ENCODE data around the gene MTARC1.

MTARC1 gene

GRCh38 chr1:220806408-220806807 is 19.7 kb downstream of the MTARC1 start:
- no peak for DNase-seq (ENCODE audit: low read depth, low spot score)

GRCh38 chr1:220807726-220808125 is 21.0 kb downstream of the MTARC1 start:
- no peak for DNase-seq (ENCODE audit: low read depth, low spot score)

DNA sequence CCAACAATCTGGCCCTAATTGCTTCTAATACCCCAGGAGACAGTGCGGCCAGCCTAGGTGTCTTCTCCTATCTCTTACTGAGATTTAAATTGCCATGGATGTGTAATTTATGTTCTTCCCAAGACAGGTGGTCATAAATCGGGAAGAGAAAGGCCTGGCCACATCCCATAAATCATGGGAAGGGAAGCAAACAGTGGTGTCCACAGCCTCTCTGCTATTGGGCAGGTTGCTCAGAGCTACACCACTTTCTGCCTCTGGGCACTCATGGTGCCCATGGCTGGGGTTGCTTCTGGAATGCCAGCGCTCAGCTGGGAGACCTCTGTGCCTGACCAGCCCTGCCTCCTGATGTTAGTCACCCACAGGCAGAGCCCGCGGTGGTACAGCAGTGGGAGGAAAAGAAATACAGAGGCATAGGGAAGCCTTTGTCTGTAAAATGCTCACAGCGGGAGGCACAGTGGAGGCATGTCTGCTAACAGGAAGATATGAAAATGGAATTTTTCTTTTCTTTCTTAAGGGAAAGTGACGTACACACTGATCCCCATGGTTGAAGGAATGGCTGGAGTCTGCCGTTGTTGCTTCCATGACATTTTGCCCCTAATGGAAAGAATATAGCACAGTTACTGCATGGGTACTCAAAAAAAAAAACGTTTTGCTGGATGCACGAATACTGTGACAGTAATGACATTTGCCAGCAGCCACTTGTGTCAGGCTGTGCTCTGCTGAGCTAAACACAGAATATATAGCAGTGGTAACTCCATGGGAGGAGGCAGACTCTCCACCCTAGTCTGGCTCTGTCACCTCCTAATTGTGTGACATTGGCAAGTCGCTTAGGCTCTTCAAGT is 21.9 kb downstream of the MTARC1 start:
- no peak for DNase-seq (ENCODE audit: low read depth, low spot score)

GRCh38 chr1:220809187-220809550 is 22.5 kb downstream of the MTARC1 start:
- no peak for DNase-seq (ENCODE audit: low read depth, low spot score)

- DNase-seq (ENCODE audit: low read depth, low spot score), result no peak
Observed at GRCh38 chr1:220809704-220810103, 23.0 kb downstream of the MTARC1 start.

GRCh38 chr1:220810179-220810653 is 23.5 kb downstream of the MTARC1 start:
- DNase-seq (ENCODE audit: low read depth, low spot score), result no peak

- no peak for DNase-seq (ENCODE audit: low read depth, low spot score)
Observed at GRCh38 chr1:220810963-220811362, 24.2 kb downstream of the MTARC1 start.

DNA sequence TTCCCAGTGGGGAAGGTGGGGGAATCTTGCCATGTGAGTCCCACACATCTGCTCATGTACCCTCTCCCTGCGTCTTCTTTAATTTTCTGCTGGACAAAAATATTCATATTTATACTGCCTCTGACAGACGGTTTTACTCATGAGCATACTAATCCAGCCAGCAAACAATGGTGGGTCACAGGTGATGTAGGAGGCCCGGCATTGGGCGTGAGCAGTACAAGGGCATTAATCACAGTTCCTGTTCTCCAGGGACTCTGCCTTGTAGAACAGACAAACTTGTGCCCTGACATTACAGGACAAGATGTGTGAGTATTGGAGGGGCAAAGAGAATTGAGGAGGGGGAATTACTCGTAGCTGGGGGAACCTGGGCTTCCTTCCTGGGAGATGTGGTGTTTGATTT is 25.0 kb downstream of the MTARC1 start:
- DNase-seq (ENCODE audit: low read depth, low spot score), result no peak

DNA sequence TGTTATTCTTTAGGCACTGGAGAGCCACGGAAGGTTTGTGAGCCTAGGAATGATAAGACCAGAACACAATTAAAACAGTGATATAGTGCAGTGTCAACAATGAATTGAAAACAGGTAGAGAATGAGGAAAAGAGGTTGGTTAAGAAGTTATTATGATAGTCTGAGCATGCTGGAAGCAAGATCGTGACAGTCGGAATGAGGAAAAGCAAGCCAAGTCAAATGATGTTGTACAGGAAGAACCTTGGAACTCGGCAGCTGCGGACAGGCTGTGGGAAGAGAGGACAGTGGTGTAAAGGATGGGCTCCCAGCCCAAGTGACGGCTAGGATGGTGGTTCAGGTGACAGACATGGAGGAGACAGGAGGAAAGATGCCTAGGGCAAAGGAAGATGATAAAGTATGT is 25.6 kb downstream of the MTARC1 start:
- no peak for DNase-seq (ENCODE audit: low read depth, low spot score)

DNA sequence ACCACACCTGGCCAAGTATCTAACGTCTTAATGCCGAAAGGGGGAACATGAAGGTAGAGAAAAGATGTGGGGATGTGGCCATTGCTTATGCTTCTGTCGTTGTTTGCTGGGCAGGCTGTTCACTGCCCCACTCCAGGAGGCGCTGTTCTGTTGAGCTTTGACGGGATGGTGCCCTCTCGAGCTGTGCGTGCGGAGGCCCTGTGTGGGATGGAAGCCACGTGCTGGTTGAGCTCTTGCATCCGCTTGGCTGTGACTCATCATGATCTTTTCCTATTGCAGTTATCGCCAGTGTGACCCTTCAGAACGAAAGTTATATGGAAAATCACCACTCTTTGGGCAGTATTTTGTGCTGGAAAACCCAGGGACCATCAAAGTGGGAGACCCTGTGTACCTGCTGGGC is 26.3 kb downstream of the MTARC1 start:
- no peak for DNase-seq (ENCODE audit: low read depth, low spot score)

- DNase-seq (ENCODE audit: low read depth, low spot score), result no peak
Observed at GRCh38 chr1:220815409-220815808, 28.7 kb downstream of the MTARC1 start.

- DNase-seq (ENCODE audit: low read depth, low spot score), result no peak
Observed at GRCh38 chr1:220817907-220818306, 31.2 kb downstream of the MTARC1 start.

- no peak for DNase-seq (ENCODE audit: low read depth, low spot score)
Observed at GRCh38 chr1:220818421-220819173, 31.9 kb downstream of the MTARC1 start.

DNA sequence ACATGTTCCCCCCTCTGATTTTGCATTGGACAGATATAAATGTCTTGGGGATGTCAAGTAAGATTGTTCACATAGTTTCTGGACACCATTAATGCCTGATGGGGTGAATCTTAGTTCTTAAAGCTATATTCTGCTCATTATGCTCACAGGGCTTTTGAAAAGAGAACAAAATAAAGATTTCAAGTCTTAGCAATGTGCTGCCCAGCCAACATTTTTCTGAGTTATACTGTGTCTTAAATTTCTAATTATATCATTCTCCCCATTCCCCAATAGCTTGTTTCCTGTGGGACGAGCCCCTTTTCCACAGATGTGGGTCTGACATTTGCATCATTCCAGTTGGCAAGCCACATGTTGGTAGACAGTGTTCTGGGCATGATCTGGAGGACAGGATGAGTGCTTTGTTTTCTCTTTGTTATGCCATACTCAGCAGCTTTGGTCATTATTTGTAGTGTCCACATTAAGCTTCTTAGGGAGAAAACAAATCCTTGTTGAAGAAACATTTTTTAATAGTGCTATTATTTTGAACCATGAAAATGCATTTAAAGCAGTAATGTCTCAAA is 32.8 kb downstream of the MTARC1 start:
- DNase-seq (ENCODE audit: low read depth, low spot score), result no peak

DNA sequence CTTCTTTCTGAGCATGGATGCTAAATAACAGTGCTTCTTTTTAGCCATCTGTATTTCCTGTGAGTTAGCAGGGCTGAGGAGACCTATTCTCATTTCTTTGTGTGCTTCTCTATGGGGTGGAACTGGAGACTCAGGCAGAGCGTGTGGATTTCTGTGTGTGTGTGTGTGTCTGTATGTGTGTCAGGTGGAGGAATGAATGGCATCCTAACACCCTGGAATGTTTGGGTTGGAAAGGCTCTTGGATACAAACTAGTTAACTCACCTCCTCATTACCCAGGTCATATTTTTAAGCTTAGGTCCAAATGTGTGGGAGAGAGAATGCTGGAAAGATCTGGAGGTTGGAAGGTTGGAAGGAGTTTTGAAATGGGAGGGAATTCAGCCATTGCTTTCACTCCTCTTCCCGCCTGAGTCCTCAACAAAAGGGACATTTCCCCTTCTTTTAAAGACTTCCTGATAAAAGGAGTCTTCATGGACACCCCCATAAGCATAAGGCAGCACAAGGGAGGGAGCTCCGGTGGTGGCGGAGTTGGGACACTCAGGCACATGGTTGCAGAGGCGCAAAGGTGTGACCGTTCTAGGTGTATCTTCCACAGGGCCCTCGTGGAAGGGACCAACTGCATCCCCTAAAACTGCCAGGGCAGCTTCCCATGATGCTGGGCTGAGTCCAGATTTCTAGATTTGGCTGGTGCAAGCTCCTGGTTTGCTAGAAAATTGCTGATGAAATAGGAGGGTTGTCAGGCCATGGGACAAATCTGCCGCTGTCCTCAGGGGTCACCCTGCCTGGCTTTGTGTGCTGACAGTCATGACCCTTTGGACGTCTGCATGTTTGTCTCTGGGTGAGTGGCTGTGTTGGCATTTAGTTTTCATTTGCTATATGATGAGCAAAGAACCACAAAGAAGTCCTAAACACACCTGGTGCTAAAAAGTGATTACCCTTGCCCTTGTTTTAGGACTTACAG is 37.6 kb downstream of the MTARC1 start:
- no peak for DNase-seq (ENCODE audit: low read depth, low spot score)

DNA sequence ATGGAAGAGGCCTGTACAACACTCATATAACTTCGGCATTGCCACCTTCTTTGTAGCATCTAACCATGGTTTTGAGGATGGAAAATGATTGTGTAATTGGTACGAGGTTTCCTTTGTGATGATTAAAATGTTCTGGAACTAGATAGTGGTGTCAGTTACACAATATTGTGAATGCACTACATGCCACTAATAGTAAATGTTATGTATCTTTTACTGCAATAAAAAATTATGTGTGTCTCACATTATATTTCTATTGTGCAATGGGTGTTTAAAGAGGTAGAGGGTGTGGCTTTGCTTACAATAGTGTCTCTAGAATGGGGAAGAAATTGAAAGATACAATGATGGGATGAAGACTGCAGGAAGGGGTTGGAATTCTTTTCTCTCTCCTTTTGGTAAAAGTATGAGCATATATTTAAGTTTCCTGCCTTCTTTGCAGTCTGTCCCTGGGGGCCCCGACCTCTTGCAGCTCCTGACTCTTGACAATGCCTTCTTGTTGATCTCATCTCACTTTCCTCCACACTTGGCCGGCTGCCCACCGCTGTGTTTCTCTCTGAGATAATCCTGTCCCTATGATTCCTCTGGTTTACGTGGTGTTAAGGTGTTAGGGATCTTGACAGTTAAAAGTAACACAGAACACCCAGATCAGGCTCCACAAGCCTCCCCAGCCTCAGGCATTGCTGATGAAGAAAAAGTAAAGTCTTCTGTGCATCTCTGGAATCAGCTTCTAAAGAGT is 39.3 kb downstream of the MTARC1 start:
- no peak for DNase-seq (ENCODE audit: low read depth, low spot score)

DNA sequence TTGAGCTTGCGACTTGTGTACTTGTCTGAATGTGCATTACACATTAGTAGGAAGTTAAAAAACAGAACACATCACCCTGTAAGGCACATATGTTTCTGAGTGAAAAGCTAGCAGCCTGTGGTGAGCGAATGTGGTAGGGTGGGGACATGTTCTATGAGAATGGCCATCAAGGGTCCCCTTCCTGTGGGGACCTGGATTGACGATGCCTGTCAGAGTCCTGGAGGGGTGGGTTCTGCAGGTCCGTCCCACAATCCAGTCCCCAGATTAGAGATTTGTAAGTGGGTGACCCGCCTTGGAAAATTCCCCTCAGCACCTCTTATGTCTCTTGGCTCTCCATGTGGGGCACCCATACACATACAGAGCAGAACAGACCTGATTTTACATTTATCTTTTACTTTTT is 40.0 kb downstream of the MTARC1 start:
- no peak for DNase-seq (ENCODE audit: low read depth, low spot score)

DNA sequence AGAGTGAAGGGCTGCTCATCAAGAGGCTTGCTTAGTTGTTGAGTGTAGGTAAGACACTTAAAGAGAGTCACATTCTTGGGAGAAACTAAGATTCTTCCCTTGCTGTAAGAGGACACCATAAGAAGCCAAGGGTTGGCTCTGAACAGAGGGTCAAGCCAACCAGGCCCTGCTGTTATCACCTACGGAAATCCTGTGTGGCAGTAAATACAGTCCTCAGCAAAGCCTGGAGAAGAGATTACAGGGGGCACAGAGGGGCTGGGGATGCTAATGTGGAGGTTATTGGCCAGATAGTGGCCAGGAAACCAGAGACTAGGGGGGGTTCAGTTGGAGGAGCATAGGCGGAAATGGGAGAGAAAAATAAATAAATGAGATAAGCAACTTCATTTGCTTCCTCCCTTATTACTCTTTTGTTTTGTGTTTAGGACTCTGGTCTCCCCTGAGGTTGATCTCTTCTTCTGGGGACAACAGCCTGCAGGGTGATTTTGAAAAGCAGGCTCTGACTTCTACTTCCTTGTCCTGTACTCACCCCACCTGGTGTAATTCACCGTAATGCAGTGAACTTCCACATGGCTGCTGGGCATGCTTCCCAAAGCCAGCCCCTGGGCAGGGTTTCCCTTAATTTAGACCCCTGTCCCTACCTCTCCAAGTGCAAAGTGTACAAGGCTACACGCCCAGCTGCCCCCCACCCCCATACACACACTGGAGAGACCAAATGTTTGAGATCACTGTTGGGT is 40.9 kb downstream of the MTARC1 start:
- DNase-seq (ENCODE audit: low read depth, low spot score), result no peak

DNA sequence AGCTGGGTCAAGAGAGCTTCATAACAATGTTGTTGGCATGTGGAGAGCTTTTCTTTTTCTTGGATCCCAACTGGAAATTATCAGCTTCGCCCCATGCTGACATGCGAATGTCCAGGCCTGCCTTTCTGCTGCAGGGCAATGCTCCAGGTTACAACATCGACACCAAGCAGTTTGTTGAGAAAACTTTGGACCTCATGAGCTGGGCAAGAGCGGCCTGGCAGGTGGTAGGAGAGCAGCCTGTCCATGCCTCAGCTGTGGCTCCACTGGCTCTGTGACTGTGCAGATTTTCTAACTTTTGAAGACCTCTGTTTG is 41.4 kb downstream of the MTARC1 start:
- peak; percentile 41 for DNase-seq (ENCODE audit: low read depth, low spot score)

GRCh38 chr1:220828950-220829586 is 42.4 kb downstream of the MTARC1 start:
- DNase-seq (ENCODE audit: low read depth, low spot score), result no peak
